Lower leg skin (tissue), 4 donors: ENCODE measurements around the gene VDAC1. TPM values are rescaled to one million over a fixed set of nuclear protein-coding genes. Genes with fewer than 3 reads are reported as not detected.
A peak's percentile ranks its signal among the peaks of the same experiment; 100 is the strongest.

Experiments
- DNase-seq, 2 donors: peaks; one replicate each; pipeline ENCODE4 v3.0.0-alpha.2; 2019; ENCODE audit warnings: low spot score in 2 of 2
- H3K4me3 ChIP-seq: fragments of 200-600 bp; sonication (generic); 2 replicates; pipeline ENCODE4 v1.5.1; 2017; ENCODE audit warnings: mild to moderate bottlenecking, low read depth; ENCODE audit not compliant: poor library complexity, severe bottlenecking
- CTCF ChIP-seq, 3 donors: fragments of 450-650 bp; IDR thresholded peaks; one replicate each; pipeline ENCODE4 v1.5.1; 2016; ENCODE audit warnings: antibody characterized with exemption in 3 of 3, mild to moderate bottlenecking in 3 of 3, moderate library complexity in 2 of 3
- POLR2A ChIP-seq, 2 donors: fragments of 450-650 bp; IDR thresholded peaks; one replicate each; pipeline ENCODE4 v1.6.1; 2016 to 2017; ENCODE audit warnings: antibody characterized with exemption in 2 of 2, mild to moderate bottlenecking in 1 of 2, moderate library complexity in 1 of 2
- WGBS, 2 donors: methylation state at CpG; one replicate each; pipeline ENCODE4 v1.1.5; 2018; 5-methylcytosine and 5-hydroxymethylcytosine counted together
- intact Hi-C: fragments of 100-400 bp; cut with DNase I; formaldehyde crosslinking; loops from one replicate; pipeline ENCODE4 v1.15.0; 2023; ENCODE audit warnings: low total_unique reads
- total RNA-seq, 4 donors: library from RNA; depleted of rRNA; stranded (reverse); fragments of >200 nt; gene quantifications; one replicate each; pipeline ENCODE4 v1.1.0, GENCODE V29; 2016

VDAC1 gene
- 100 to 1,000 TPM; 113 to 159 (median 145) TPM for total RNA-seq

GRCh38 chr5:134004626-134005416 is at the start of gene VDAC1:
Gene VDAC1, minus strand, starts transcription at chr5:134004975. Its CDS starts 11,963 bp downstream, at chr5:133993012.
- peak within 1 kb of the TSS; percentile 98 for H3K4me3 ChIP-seq
- peak; percentile 65 to 96 for DNase-seq
- WGBS, 2 donors, result 0 to 1% methylated on average over 47 to 58 of the region's 96 CpGs
- intact Hi-C loops, result no loop called here
- TF ChIP-seq CTCF (IDR thresholded peaks at IDR 0.05) (no peak), POLR2A (IDR thresholded peaks at IDR 0.05) (no peak)

- no peak for TF ChIP-seq POLR2A (IDR thresholded peaks at IDR 0.05)
- TF ChIP-seq CTCF (IDR thresholded peaks at IDR 0.05), result no peak
- WGBS, 2 donors, result 16 to 26% methylated on average over 5 of the region's 5 CpGs
- intact Hi-C loops, result no loop called here
These were observed 49.1 kb upstream of the VDAC1 start for GRCh38 chr5:134053840-134054338.

GRCh38 chr5:134053314-134053839 is 48.6 kb upstream of the VDAC1 start:
- WGBS, 2 donors, result 57 to 60% methylated on average over 8 of the region's 8 CpGs
- TF ChIP-seq POLR2A (IDR thresholded peaks at IDR 0.05) (no peak), CTCF (IDR thresholded peaks at IDR 0.05) (no peak)
- intact Hi-C loops, result no loop called here
- no peak overlapping the region for H3K4me3 ChIP-seq
- DNase-seq, result no peak

More at GRCh38 chr5:134053840-134054338, 49.1 kb upstream of the VDAC1 start:
- no peak for DNase-seq
- no peak overlapping the region for H3K4me3 ChIP-seq

GRCh38 chr5:134051305-134051704 is 46.5 kb upstream of the VDAC1 start:
- TF ChIP-seq CTCF (IDR thresholded peaks at IDR 0.05) (no peak), POLR2A (IDR thresholded peaks at IDR 0.05) (no peak)
- 63 to 69% methylated on average over 1 to 2 of the region's 2 CpGs for WGBS, 2 donors
- no peak overlapping the region for H3K4me3 ChIP-seq
- intact Hi-C loops, result no loop called here
- DNase-seq, result no peak

- TF ChIP-seq CTCF (IDR thresholded peaks at IDR 0.05) (no peak), POLR2A (IDR thresholded peaks at IDR 0.05) (no peak)
- intact Hi-C loops, result no loop called here
- no peak for DNase-seq
- no peak overlapping the region for H3K4me3 ChIP-seq
These were observed 44.1 kb upstream of the VDAC1 start for GRCh38 chr5:134048864-134049263.
